HG03565 (cell line): ENCODE data around the gene PLXNB1.

Experiments used
- ATAC-seq: cut with Tn5 transposase; IDR thresholded peaks from one replicate; pipeline ENCODE4 v1.9.1; 2021; ENCODE audit warnings: mild to moderate bottlenecking, moderate library complexity; ENCODE audit not compliant: unreplicated experiment

Gene PLXNB1

GRCh38 chr3:48435223-48435595, 5.3 kb upstream of the PLXNB1 start:
- ATAC-seq = no peak

GRCh38 chr3:48434591-48435222, 4.8 kb upstream of the PLXNB1 start:
- ATAC-seq = no peak

GRCh38 chr3:48433472-48434118, 3.7 kb upstream of the PLXNB1 start:
- no peak for ATAC-seq

GRCh38 chr3:48432411-48433371, 2.8 kb upstream of the PLXNB1 start:
- ATAC-seq = no peak

GRCh38 chr3:48431224-48432029, 1.5 kb upstream of the PLXNB1 start:
- ATAC-seq = no peak

GRCh38 chr3:48430708-48431101, 819 bp upstream of the PLXNB1 start:
- ATAC-seq = no peak

- no peak for ATAC-seq
Observed at GRCh38 chr3:48429317-48429959, 448 bp downstream of the PLXNB1 start.

GRCh38 chr3:48428572-48429316, 1.1 kb downstream of the PLXNB1 start:
- no peak for ATAC-seq

- ATAC-seq = no peak
Observed at GRCh38 chr3:48428088-48428571, 1.8 kb downstream of the PLXNB1 start.

GRCh38 chr3:48427630-48427962, 2.3 kb downstream of the PLXNB1 start:
- no peak for ATAC-seq

- no peak for ATAC-seq
Observed at GRCh38 chr3:48426944-48427629, 2.8 kb downstream of the PLXNB1 start.

GRCh38 chr3:48426401-48426909, 3.4 kb downstream of the PLXNB1 start:
- no peak for ATAC-seq

GRCh38 chr3:48425281-48425812, 4.5 kb downstream of the PLXNB1 start:
- no peak for ATAC-seq

- ATAC-seq = no peak
Observed at GRCh38 chr3:48423883-48424695, 5.8 kb downstream of the PLXNB1 start.

- ATAC-seq = no peak
Observed at GRCh38 chr3:48423241-48423882, 6.5 kb downstream of the PLXNB1 start.

GRCh38 chr3:48422681-48423080, 7.2 kb downstream of the PLXNB1 start:
- no peak for ATAC-seq

GRCh38 chr3:48422272-48422671, 7.6 kb downstream of the PLXNB1 start:
- ATAC-seq = no peak
